Chondrocyte (in vitro differentiated cells): Measurements from ENCODE around the gene MYO16. TPM values are rescaled to one million over a fixed set of nuclear protein-coding genes. Genes with fewer than 3 reads are reported as not detected.
A peak's percentile ranks its signal among the peaks of the same experiment; 100 is the strongest.

Experiments used
- DNase-seq: peaks from one replicate; pipeline ENCODE4 v3.0.0; 2021; ENCODE audit warnings: mixed read lengths, low spot score
- H3K27ac Mint-ChIP-seq: one replicate; pipeline ENCODE4 v1.8.0; 2021; ENCODE audit warnings: mild to moderate bottlenecking, moderate library complexity, mixed read lengths; ENCODE audit not compliant: unreplicated experiment
- H3K27me3 Mint-ChIP-seq: 2 replicates; pipeline ENCODE4 v1.8.0; 2021; ENCODE audit warnings: low read depth, mixed read lengths
- H3K36me3 Mint-ChIP-seq: 2 replicates; pipeline ENCODE4 v1.8.0; 2021; ENCODE audit warnings: low read depth, mixed read lengths
- H3K4me1 Mint-ChIP-seq: 2 replicates; pipeline ENCODE4 v1.8.0; 2021; ENCODE audit warnings: low read depth, mild to moderate bottlenecking, mixed read lengths
- H3K4me3 Mint-ChIP-seq: one replicate; pipeline ENCODE4 v1.8.0; 2021; ENCODE audit warnings: mild to moderate bottlenecking, moderate library complexity, mixed read lengths; ENCODE audit not compliant: unreplicated experiment
- H3K9me3 Mint-ChIP-seq: 2 replicates; pipeline ENCODE4 v1.8.0; 2021; ENCODE audit warnings: low read depth, mixed read lengths
- CTCF ChIP-seq: fragments of 200-600 bp; sonication (generic); IDR thresholded peaks from 2 replicates; pipeline ENCODE4 v1.5.0; 2021; ENCODE audit warnings: antibody characterized with exemption, mild to moderate bottlenecking, moderate library complexity
- total RNA-seq: library from RNA; stranded (reverse); gene quantifications from 3 replicates; pipeline ENCODE4 v1.2.1, GENCODE V29; 2021

Gene MYO16
- total RNA-seq, 1 donor from 2014 or later, result 0.12 TPM

- peaks cover 52% of the 10 kb centered on the region for H3K4me1 Mint-ChIP-seq
- H3K9me3 Mint-ChIP-seq, result no peaks in the 10 kb centered on the region
- DNase-seq, result no peak
- no peaks in the 10 kb centered on the region for H3K27me3 Mint-ChIP-seq
- H3K27ac Mint-ChIP-seq, result peak overlapping the region; percentile 15
- H3K36me3 Mint-ChIP-seq, result no peaks in the 10 kb centered on the region
- no peak for TF ChIP-seq CTCF
- H3K4me3 Mint-ChIP-seq, result no peak overlapping the region
Measured at GRCh38 chr13:109160357-109160756, 530.9 kb downstream of the MYO16 start.

GRCh38 chr13:109160887-109161669 lies 531.7 kb downstream of the MYO16 start:
- Mint-ChIP-seq H3K27me3 (no peaks in the 10 kb centered on the region), H3K27ac (no peak overlapping the region), H3K36me3 (no peaks in the 10 kb centered on the region), H3K4me3 (no peak overlapping the region), H3K9me3 (no peaks in the 10 kb centered on the region), H3K4me1 (peaks cover 44% of the 10 kb centered on the region)
- DNase-seq, result no peak
- TF ChIP-seq CTCF, result no peak

- Mint-ChIP-seq H3K27ac (no peak overlapping the region), H3K27me3 (no peaks in the 10 kb centered on the region), H3K4me3 (no peak overlapping the region), H3K4me1 (peaks cover 34% of the 10 kb centered on the region), H3K36me3 (no peaks in the 10 kb centered on the region), H3K9me3 (no peaks in the 10 kb centered on the region)
- TF ChIP-seq CTCF, result no peak
- no peak for DNase-seq
Measured at GRCh38 chr13:109162248-109163036, 533.0 kb downstream of the MYO16 start.

- Mint-ChIP-seq H3K4me1 (peaks cover 29% of the 10 kb centered on the region), H3K9me3 (no peaks in the 10 kb centered on the region), H3K27me3 (no peaks in the 10 kb centered on the region), H3K4me3 (no peak overlapping the region), H3K36me3 (no peaks in the 10 kb centered on the region), H3K27ac (no peak overlapping the region)
- no peak for TF ChIP-seq CTCF
- DNase-seq, result no peak
Measured at GRCh38 chr13:109163037-109163379, 533.6 kb downstream of the MYO16 start.

GRCh38 chr13:109165417-109165904 lies 536.0 kb downstream of the MYO16 start:
- Mint-ChIP-seq H3K4me1 (peaks cover 13% of the 10 kb centered on the region), H3K27me3 (no peaks in the 10 kb centered on the region), H3K36me3 (no peaks in the 10 kb centered on the region), H3K27ac (no peak overlapping the region), H3K4me3 (no peak overlapping the region), H3K9me3 (no peaks in the 10 kb centered on the region)
- DNase-seq, result no peak
- no peak for TF ChIP-seq CTCF
